Endothelial cell of umbilical vein (primary cell): ENCODE data around the gene PIP5K1C.

Experiments used
- CTCF ChIP-seq, 2 donors: IDR thresholded peaks; 1 replicate in 1 of 2; 2 replicates in 1 of 2; pipeline ENCODE4 v1.5.1; 2011; ENCODE audit warnings: low read length in 2 of 2, mild to moderate bottlenecking in 2 of 2, moderate library complexity in 2 of 2, control low read depth in 1 of 2, inconsistent platforms in 1 of 2, low read depth in 1 of 2; ENCODE audit not compliant: insufficient read depth in 1 of 2; ENCODE audit errors: extremely low read depth in 1 of 2
- EZH2 ChIP-seq: IDR thresholded peaks from 2 replicates; pipeline ENCODE4 v1.6.1; 2012; ENCODE audit warnings: borderline replicate concordance, low read depth, mild to moderate bottlenecking, moderate library complexity, low read length, inconsistent platforms; ENCODE audit not compliant: severe bottlenecking
- FOS ChIP-seq: IDR thresholded peaks from 2 replicates; pipeline ENCODE4 v1.6.1; 2011; ENCODE audit warnings: mild to moderate bottlenecking, low read length, moderate library complexity, borderline replicate concordance; ENCODE audit not compliant: insufficient read depth
- GATA2 ChIP-seq: IDR thresholded peaks from 2 replicates; pipeline ENCODE4 v1.7.0; 2011; ENCODE audit warnings: low read depth, mild to moderate bottlenecking, moderate library complexity, mixed read lengths, low read length; ENCODE audit not compliant: insufficient read length, insufficient read depth
- MAX ChIP-seq: IDR thresholded peaks from 2 replicates; pipeline ENCODE4 v1.6.1; 2011; ENCODE audit not compliant: insufficient read depth, insufficient read length
- MYC ChIP-seq: IDR thresholded peaks from one replicate; pipeline ENCODE4 v1.6.1; 2011; ENCODE audit warnings: mild to moderate bottlenecking, low read depth, low read length
- POLR2A ChIP-seq: IDR thresholded peaks from 2 replicates; pipeline ENCODE4 v1.6.1; 2012; ENCODE audit warnings: low read depth, mild to moderate bottlenecking, control low read depth, low read length
- POLR2AphosphoS5 ChIP-seq: IDR thresholded peaks from 2 replicates; pipeline ENCODE4 v1.6.1; 2012; ENCODE audit warnings: low read depth, mild to moderate bottlenecking, control low read depth, low read length, moderate library complexity; ENCODE audit not compliant: insufficient read depth

GRCh38 chr19:3656747-3657394 is 43.4 kb downstream of the PIP5K1C start:
- TF ChIP-seq CTCF (IDR thresholded peaks at IDR 0.05; ENCODE audit: extremely low read depth in 1 of 2, insufficient read depth in 1 of 2, low read depth in 1 of 2, low read length in 2 of 2) (no peak), POLR2A (no peak), FOS (no peak), EZH2 (no peak), MYC (no peak), POLR2AphosphoS5 (no peak), MAX (no peak), GATA2 (no peak)
